AG04449 (cell line): Measurements from ENCODE around the gene CHST11.

Experiments
- CTCF ChIA-PET: fragments of 350-600 bp; formaldehyde crosslinking; extraction: SDS; loops from one replicate; lab custom pipeline; 2021; ENCODE audit warnings: antibody characterized with exemption; lab: Yijun Ruan, JAX
- POLR2A ChIA-PET: fragments of 400-600, 350-600 bp; formaldehyde crosslinking; extraction: SDS; loops from one replicate; lab custom pipeline; 2020; ENCODE audit warnings: antibody characterized with exemption, inconsistent platforms; lab: Yijun Ruan, JAX
- DNase-seq: peaks from one replicate; pipeline ENCODE4 v3.0.0-alpha.2; 2010; ENCODE audit warnings: low read depth, low spot score
- H3K4me3 ChIP-seq: 2 replicates; pipeline ENCODE4 v1.5.1; 2011; ENCODE audit warnings: low read depth, mild to moderate bottlenecking, control low read depth, low read length
- CTCF ChIP-seq: IDR thresholded peaks from one replicate; pipeline ENCODE4 v1.5.1; 2011; ENCODE audit warnings: mild to moderate bottlenecking, moderate library complexity, low read length, control low read depth, inconsistent platforms; ENCODE audit not compliant: insufficient read depth; ENCODE audit errors: missing control alignments

The CHST11 gene

GRCh38 chr12:104720339-104721038, 263.7 kb downstream of the CHST11 start:
- ChIA-PET CTCF (interaction anchor here (0.6 to 1.1 kb wide), 3 partner anchors 10 to 339 kb away, joined by 3 to 4 read pairs (median 3); no protein-coding TSS in a partner anchor), POLR2A (no interaction called here)
- peak overlapping the region; percentile 12; the same call in 1 of the 2 replicates for H3K4me3 ChIP-seq
- no peak for DNase-seq
- no peak for TF ChIP-seq CTCF

GRCh38 chr12:104721039-104721405, 264.3 kb downstream of the CHST11 start:
- no peak overlapping the region for H3K4me3 ChIP-seq
- ChIA-PET CTCF (interaction anchor here (1.0 to 1.1 kb wide), 2 partner anchors 10 to 340 kb away, joined by 3 read pairs; no protein-coding TSS in a partner anchor), POLR2A (no interaction called here)
- no peak for DNase-seq
- TF ChIP-seq CTCF, result no peak

GRCh38 chr12:104721936-104722335, 265.2 kb downstream of the CHST11 start:
- ChIA-PET CTCF (no interaction called here), POLR2A (interaction anchor here (0.6 kb wide), 1 partner anchor 401 kb away, joined by 3 read pairs; no protein-coding TSS in a partner anchor)
- no peak for DNase-seq
- no peak overlapping the region for H3K4me3 ChIP-seq
- TF ChIP-seq CTCF, result no peak

GRCh38 chr12:104722601-104723534, 266.1 kb downstream of the CHST11 start:
- POLR2A ChIA-PET, result no interaction called here
- no peak for TF ChIP-seq CTCF
- H3K4me3 ChIP-seq, result no peak overlapping the region
- CTCF ChIA-PET, result interaction anchor here (1.4 kb wide), 1 partner anchor 11 kb away, joined by 4 read pairs; no protein-coding TSS in a partner anchor
- no peak for DNase-seq

GRCh38 chr12:104723895-104724294, 267.1 kb downstream of the CHST11 start:
- no peak for TF ChIP-seq CTCF
- ChIA-PET POLR2A (no interaction called here), CTCF (interaction anchor here (1.4 kb wide), 1 partner anchor 10 kb away, joined by 4 read pairs; no protein-coding TSS in a partner anchor)
- no peak for DNase-seq
- H3K4me3 ChIP-seq, result no peak overlapping the region
